Endothelial cell of umbilical vein (primary cell): Measurements from ENCODE around the gene AKR7A3.

Experiments
- CTCF ChIP-seq, 2 donors: IDR thresholded peaks; 1 replicate in 1 of 2; 2 replicates in 1 of 2; pipeline ENCODE4 v1.5.1; 2011; ENCODE audit warnings: low read length in 2 of 2, mild to moderate bottlenecking in 2 of 2, moderate library complexity in 2 of 2, control low read depth in 1 of 2, inconsistent platforms in 1 of 2, low read depth in 1 of 2; ENCODE audit not compliant: insufficient read depth in 1 of 2; ENCODE audit errors: extremely low read depth in 1 of 2
- EZH2 ChIP-seq: IDR thresholded peaks from 2 replicates; pipeline ENCODE4 v1.6.1; 2012; ENCODE audit warnings: borderline replicate concordance, low read depth, mild to moderate bottlenecking, moderate library complexity, low read length, inconsistent platforms; ENCODE audit not compliant: severe bottlenecking
- JUN ChIP-seq: IDR thresholded peaks from 2 replicates; pipeline ENCODE4 v1.6.1; 2011; ENCODE audit warnings: borderline replicate concordance, low read depth; ENCODE audit not compliant: insufficient read length, insufficient read depth
- POLR2A ChIP-seq: IDR thresholded peaks from 2 replicates; pipeline ENCODE4 v1.6.1; 2012; ENCODE audit warnings: low read depth, mild to moderate bottlenecking, control low read depth, low read length
- POLR2AphosphoS5 ChIP-seq: IDR thresholded peaks from 2 replicates; pipeline ENCODE4 v1.6.1; 2012; ENCODE audit warnings: low read depth, mild to moderate bottlenecking, control low read depth, low read length, moderate library complexity; ENCODE audit not compliant: insufficient read depth

DNA sequence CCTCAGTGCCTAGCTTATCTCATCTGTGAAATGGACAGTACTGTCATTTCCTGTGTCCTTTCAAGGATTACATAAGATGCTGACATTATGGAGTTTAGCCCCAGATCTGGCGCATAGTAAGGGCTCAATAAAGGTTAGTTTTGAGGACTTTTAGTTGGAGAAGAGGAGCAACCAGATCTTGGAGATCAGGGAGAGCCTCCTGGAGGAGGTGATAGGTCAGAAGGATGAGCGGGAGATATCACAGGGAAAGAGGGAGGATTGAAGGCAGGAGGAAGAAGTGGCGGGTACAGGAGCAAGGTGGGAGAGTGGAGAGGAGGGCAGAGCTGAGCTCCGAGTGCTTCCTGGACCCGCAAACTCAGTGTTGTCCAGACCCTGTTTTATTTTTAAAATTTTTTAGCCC is 41.0 kb upstream of the AKR7A3 start:
- TF ChIP-seq CTCF (IDR thresholded peaks at IDR 0.05; ENCODE audit: extremely low read depth in 1 of 2, insufficient read depth in 1 of 2, low read depth in 1 of 2, low read length in 2 of 2) (no peak), EZH2 (no peak), POLR2A (no peak), POLR2AphosphoS5 (no peak), JUN (no peak)
